H1 (cell line): ENCODE measurements around the gene PPFIA2. TPM values are rescaled to one million over a fixed set of nuclear protein-coding genes. Genes with fewer than 3 reads are reported as not detected.

Source experiments
- CTCF ChIA-PET: fragments of 300-600 bp; sonication (Branson Sonifier 250); formaldehyde crosslinking; loops from one replicate; lab custom pipeline; 2021; ENCODE audit not compliant: partially characterized antibody; lab: Charles Lee
- POLR2A ChIA-PET: fragments of 300-600 bp; sonication (Branson Sonifier 250); formaldehyde crosslinking; loops from one replicate; lab custom pipeline; 2021; ENCODE audit warnings: inconsistent platforms; ENCODE audit not compliant: partially characterized antibody; lab: Charles Lee
- DNase-seq, 2 experiments: peaks; one replicate each; pipeline versions ENCODE4 v3.0.0 to v3.0.0-alpha.2; 2010 to 2022; ENCODE audit warnings: low spot score in 2 of 2, low read depth in 1 of 2, mixed read lengths in 1 of 2
- FAIRE-seq: peaks from 2 replicates; lab custom pipeline; 2011; peaks lifted over from hg19 to GRCh38; lab: Jason Lieb, UNC
- H2AFZ ChIP-seq: 2 replicates; pipeline ENCODE4 v1.8.1; 2012; ENCODE audit warnings: low read length, inconsistent platforms
- H2AK5ac ChIP-seq: 2 replicates; pipeline ENCODE4 v1.6.1; 2013; ENCODE audit warnings: low read depth, low read length
- H2BK120ac ChIP-seq: replicated peaks from 2 replicates; pipeline ENCODE3; 2013; ENCODE audit warnings: low read depth, low read length, inconsistent platforms
- H2BK12ac ChIP-seq: 2 replicates; pipeline ENCODE4 v1.6.1; 2013; ENCODE audit warnings: low read depth, low read length
- H2BK15ac ChIP-seq: 2 replicates; pipeline ENCODE4 v1.6.1; 2013; ENCODE audit warnings: low read length
- H2BK20ac ChIP-seq: 2 replicates; pipeline ENCODE4 v1.6.1; 2013; ENCODE audit warnings: low read length
- H2BK5ac ChIP-seq: 2 replicates; pipeline ENCODE4 v1.6.1; 2013; ENCODE audit warnings: low read depth, low read length
- H3K14ac ChIP-seq: 2 replicates; pipeline ENCODE4 v1.6.1; 2013; ENCODE audit warnings: inconsistent platforms; ENCODE audit not compliant: insufficient read length
- H3K18ac ChIP-seq: 2 replicates; pipeline ENCODE4 v1.6.1; 2013; ENCODE audit warnings: low read length; ENCODE audit errors: extremely low read depth
- H3K23ac ChIP-seq: 2 replicates; pipeline ENCODE4 v1.6.1; 2013; ENCODE audit warnings: inconsistent platforms; ENCODE audit not compliant: insufficient read length
- H3K23me2 ChIP-seq: 2 replicates; pipeline ENCODE4 v1.6.1; 2013; ENCODE audit warnings: low read depth, low read length
- H3K27ac ChIP-seq: 2 replicates; pipeline ENCODE4 v1.6.1; 2011; ENCODE audit warnings: low read depth, low read length, inconsistent platforms
- H3K27me3 ChIP-seq, 4 experiments: replicated peaks in 1 of 4; 1 replicate in 1 of 4; 2 replicates in 3 of 4; pipeline versions ENCODE4 v1.6.1 to v1.8.1; 2011 to 2013; ENCODE audit warnings: low read length in 3 of 4, mild to moderate bottlenecking in 3 of 4, inconsistent platforms in 2 of 4, mixed read lengths in 2 of 4, moderate library complexity in 1 of 4; ENCODE audit not compliant: control insufficient read depth in 3 of 4, insufficient read depth in 3 of 4; ENCODE audit errors: extremely low read depth in 1 of 4
- H3K36me3 ChIP-seq, 4 experiments: 2 replicates each; pipeline versions ENCODE4 v1.6.1 to v1.8.1; 2011 to 2013; ENCODE audit warnings: mild to moderate bottlenecking in 4 of 4, low read length in 3 of 4, moderate library complexity in 2 of 4, control low read depth in 1 of 4, inconsistent platforms in 1 of 4; ENCODE audit not compliant: insufficient read depth in 4 of 4, control insufficient read depth in 2 of 4
- H3K4ac ChIP-seq: replicated peaks from 2 replicates; pipeline ENCODE3; 2013; ENCODE audit warnings: low read length, low read depth, mixed read lengths, inconsistent platforms; ENCODE audit not compliant: insufficient read length
- H3K4me1 ChIP-seq, 4 experiments: replicated peaks in 1 of 4; 1 replicate in 1 of 4; 2 replicates in 3 of 4; pipeline versions ENCODE4 v1.6.1 to v1.8.1; 2011 to 2013; ENCODE audit warnings: low read length in 3 of 4, inconsistent platforms in 2 of 4, mixed read lengths in 1 of 4; ENCODE audit not compliant: insufficient read depth in 4 of 4, control insufficient read depth in 3 of 4
- H3K4me2 ChIP-seq, 2 experiments: 2 replicates each; pipeline versions ENCODE4 v1.6.1 to v1.8.1; 2011 to 2013; ENCODE audit warnings: low read depth in 2 of 2, low read length in 2 of 2, control low read depth in 1 of 2, inconsistent platforms in 1 of 2, mild to moderate bottlenecking in 1 of 2; ENCODE audit not compliant: insufficient read depth in 1 of 2
- H3K4me3 ChIP-seq, 4 experiments: fragments of 200-600, 300-600 bp in 1 of 4; sonication (generic), shearing (Covaris generic), sonication (Bioruptor Twin) in 1 of 4; 2 replicates each; pipeline versions ENCODE4 v1.5.1 to v1.8.1; 2011 to 2016; ENCODE audit warnings: low read length in 4 of 4, low read depth in 3 of 4, control low read depth in 2 of 4, inconsistent platforms in 2 of 4, mild to moderate bottlenecking in 2 of 4, mixed read lengths in 1 of 4, moderate library complexity in 1 of 4; ENCODE audit not compliant: insufficient read depth in 2 of 4; ENCODE audit errors: extremely low read depth in 1 of 4
- H3K56ac ChIP-seq: replicated peaks from 2 replicates; pipeline ENCODE3; 2013; ENCODE audit warnings: low read depth, mild to moderate bottlenecking, mixed read lengths, low read length, inconsistent platforms; ENCODE audit not compliant: insufficient read length
- H3K79me1 ChIP-seq: 2 replicates; pipeline ENCODE4 v1.6.1; 2013; ENCODE audit warnings: low read depth, low read length, control low read depth
- H3K79me2 ChIP-seq, 2 experiments: 2 replicates each; pipeline versions ENCODE4 v1.6.1 to v1.8.1; 2012 to 2013; ENCODE audit warnings: low read length in 2 of 2, mild to moderate bottlenecking in 2 of 2, inconsistent platforms in 1 of 2; ENCODE audit not compliant: insufficient read depth in 2 of 2, control insufficient read depth in 1 of 2
- H3K9ac ChIP-seq, 4 experiments: replicated peaks in 1 of 4; 1 replicate in 1 of 4; 2 replicates in 3 of 4; pipeline versions ENCODE4 v1.6.1 to v1.8.1; 2011 to 2013; ENCODE audit warnings: low read depth in 3 of 4, low read length in 3 of 4, control low read depth in 2 of 4, mild to moderate bottlenecking in 2 of 4, moderate library complexity in 2 of 4, inconsistent platforms in 1 of 4; ENCODE audit errors: extremely low read depth in 1 of 4
- H3K9me3 ChIP-seq, 2 experiments: 2 replicates each; pipeline versions ENCODE4 v1.6.1 to v1.8.1; 2012 to 2013; ENCODE audit warnings: mild to moderate bottlenecking in 2 of 2, moderate library complexity in 2 of 2, control low read depth in 1 of 2, inconsistent platforms in 1 of 2, low read depth in 1 of 2, low read length in 1 of 2, mixed read lengths in 1 of 2; ENCODE audit not compliant: insufficient read depth in 2 of 2
- H4K20me1 ChIP-seq, 2 experiments: replicated peaks in 1 of 2; 2 replicates each; pipeline versions ENCODE3 to v1.8.1; 2011 to 2013; ENCODE audit warnings: inconsistent platforms in 2 of 2, low read length in 2 of 2, mild to moderate bottlenecking in 1 of 2; ENCODE audit not compliant: insufficient read depth in 2 of 2, control insufficient read depth in 1 of 2
- H4K5ac ChIP-seq: 2 replicates; pipeline ENCODE4 v1.6.1; 2013; ENCODE audit warnings: low read length, low read depth, mixed read lengths, inconsistent platforms; ENCODE audit not compliant: insufficient read length
- H4K8ac ChIP-seq: 2 replicates; pipeline ENCODE4 v1.8.0; 2013; ENCODE audit warnings: mild to moderate bottlenecking, moderate library complexity, low read length, inconsistent platforms; ENCODE audit not compliant: insufficient read depth; ENCODE audit errors: extremely low read depth
- H4K91ac ChIP-seq: replicated peaks from 2 replicates; pipeline ENCODE3; 2013; ENCODE audit warnings: low read length, mixed read lengths, inconsistent platforms; ENCODE audit not compliant: insufficient read length
- POLR2AphosphoS5 ChIP-seq: IDR thresholded peaks from 2 replicates; pipeline ENCODE4 v1.6.1; 2011; ENCODE audit warnings: low read depth, low read length
- WGBS, 2 experiments: shearing (Covaris generic) in 1 of 2; methylation state at CpG; one replicate each; pipeline versions ENCODE4 v1.1.6 to v1.1.7; 2013 to 2015; ENCODE audit warnings: low lambda C conversion rate in 2 of 2, mixed read lengths in 2 of 2, inconsistent platforms in 1 of 2, low coverage in 1 of 2, missing lambda C conversion rate in 1 of 2; ENCODE audit not compliant: insufficient replicate concordance in 2 of 2, insufficient coverage in 1 of 2, insufficient read length in 1 of 2; ENCODE audit errors: extremely low coverage in 1 of 2, missing lambda C conversion rate in 1 of 2; 5-methylcytosine and 5-hydroxymethylcytosine counted together
- polyA plus RNA-seq, 7 experiments: library from polyadenylated mRNA; depleted of rRNA in 3 of 7; stranded (reverse) in 5 of 7; unstranded in 2 of 7; fragments of >200 nt in 5 of 7; fragments of 200-250 nt in 2 of 7; gene quantifications; 1 replicate in 5 of 7; 2 replicates in 1 of 7; 4 replicates in 1 of 7; pipeline versions ENCODE4 v1.2.1 to v1.2.3, GENCODE V29; 2011 to 2013; ENCODE audit warnings: missing spikeins in 2 of 7, mixed read lengths in 2 of 7
- total RNA-seq: library from RNA; stranded (reverse); fragmentation: NEBNext Ultra II Directional; extraction: Animal tissue kit (Norgen Biotek cat#: 25700); gene quantifications from 2 replicates; pipeline ENCODE4 v1.2.1, GENCODE V29; 2021
- TF ChIP-seq, protein P1 (sequence below), 3 experiments: IDR thresholded peaks; 1 replicate in 2 of 3; 2 replicates in 1 of 3; pipeline versions ENCODE4 v1.5.1 to v1.6.1; 2011; ENCODE audit warnings: low read length in 3 of 3, mild to moderate bottlenecking in 3 of 3, inconsistent platforms in 2 of 3, low read depth in 1 of 3, moderate library complexity in 1 of 3; ENCODE audit not compliant: insufficient read depth in 1 of 3; ENCODE audit errors: control extremely low read depth in 1 of 3

The PPFIA2 gene
- total and polyA plus RNA-seq, 2 of the 8 experiments (the other 6 are each of a cell fraction or from before 2014, with no cell fraction given), result 1.2 to 1.8 TPM

DNA sequence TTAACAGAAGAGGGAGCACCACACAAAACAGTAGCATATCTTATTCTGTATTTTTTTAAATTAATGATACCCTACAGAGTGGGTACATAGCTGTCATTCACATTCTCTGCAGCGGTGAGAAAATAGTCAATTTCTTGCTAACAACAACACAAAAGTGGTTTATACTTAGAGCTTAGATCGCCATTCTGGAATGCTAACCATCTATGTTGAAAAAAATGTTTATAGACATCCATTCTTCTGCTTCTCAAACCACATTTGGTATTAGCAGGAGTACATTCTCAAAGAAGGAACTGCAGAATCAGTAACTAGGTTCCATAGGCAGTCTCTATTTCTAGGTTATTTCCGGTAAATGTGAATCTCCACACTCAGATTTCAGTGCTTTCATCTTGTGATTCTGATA, 185.9 kb downstream of the PPFIA2 start:
- H3K56ac ChIP-seq, result no peak overlapping the region
- no peaks in the 10 kb centered on the region for H3K27me3 ChIP-seq
- H2BK20ac ChIP-seq, result no peak overlapping the region
- WGBS, 2 experiments, result 93% methylated on average over 3 of the region's 3 CpGs; no CpG with 5 or more reads in 1 of the 2 experiments
- FAIRE-seq, result no peak
- H2BK12ac ChIP-seq, result no peak overlapping the region
- H3K27ac ChIP-seq, result no peak overlapping the region
- ChIA-PET CTCF (interaction anchor here (0.6 to 1.1 kb wide), 2 partner anchors 12 to 912 kb away, joined by 3 to 4 read pairs; no protein-coding TSS in a partner anchor), POLR2A (no interaction called here)
- no peaks in the 10 kb centered on the region for H3K79me1 ChIP-seq
- no peak overlapping the region for H3K9ac ChIP-seq
- H2AK5ac ChIP-seq, result no peak overlapping the region
- no peak for TF ChIP-seq POLR2AphosphoS5
- TF ChIP-seq, protein P1, sequence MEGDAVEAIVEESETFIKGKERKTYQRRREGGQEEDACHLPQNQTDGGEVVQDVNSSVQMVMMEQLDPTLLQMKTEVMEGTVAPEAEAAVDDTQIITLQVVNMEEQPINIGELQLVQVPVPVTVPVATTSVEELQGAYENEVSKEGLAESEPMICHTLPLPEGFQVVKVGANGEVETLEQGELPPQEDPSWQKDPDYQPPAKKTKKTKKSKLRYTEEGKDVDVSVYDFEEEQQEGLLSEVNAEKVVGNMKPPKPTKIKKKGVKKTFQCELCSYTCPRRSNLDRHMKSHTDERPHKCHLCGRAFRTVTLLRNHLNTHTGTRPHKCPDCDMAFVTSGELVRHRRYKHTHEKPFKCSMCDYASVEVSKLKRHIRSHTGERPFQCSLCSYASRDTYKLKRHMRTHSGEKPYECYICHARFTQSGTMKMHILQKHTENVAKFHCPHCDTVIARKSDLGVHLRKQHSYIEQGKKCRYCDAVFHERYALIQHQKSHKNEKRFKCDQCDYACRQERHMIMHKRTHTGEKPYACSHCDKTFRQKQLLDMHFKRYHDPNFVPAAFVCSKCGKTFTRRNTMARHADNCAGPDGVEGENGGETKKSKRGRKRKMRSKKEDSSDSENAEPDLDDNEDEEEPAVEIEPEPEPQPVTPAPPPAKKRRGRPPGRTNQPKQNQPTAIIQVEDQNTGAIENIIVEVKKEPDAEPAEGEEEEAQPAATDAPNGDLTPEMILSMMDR (IDR thresholded peaks at IDR 0.05; ENCODE audit: control extremely low read depth in 1 of 3, insufficient read depth in 1 of 3, low read depth in 1 of 3, low read length in 3 of 3), result no peak
- H3K4me3 ChIP-seq, result no peak overlapping the region
- H3K4me2 ChIP-seq, result no peak overlapping the region
- H3K4me1 ChIP-seq, result no peaks in the 10 kb centered on the region
- no peaks in the 10 kb centered on the region for H4K20me1 ChIP-seq
- no peak overlapping the region for H2BK5ac ChIP-seq
- no peak for DNase-seq
- H4K91ac ChIP-seq, result no peak overlapping the region
- no peak overlapping the region for H2AFZ ChIP-seq
- no peak overlapping the region for H3K4ac ChIP-seq
- no peaks in the 10 kb centered on the region for H3K23me2 ChIP-seq
- no peak overlapping the region for H3K14ac ChIP-seq
- H3K23ac ChIP-seq, result no peak overlapping the region
- H4K5ac ChIP-seq, result no peak overlapping the region
- H2BK120ac ChIP-seq, result no peak overlapping the region
- no peak overlapping the region for H3K18ac ChIP-seq
- no peaks in the 10 kb centered on the region for H3K9me3 ChIP-seq
- no peak overlapping the region for H2BK15ac ChIP-seq
- no peaks in the 10 kb centered on the region for H3K79me2 ChIP-seq
- no peaks in the 10 kb centered on the region for H3K36me3 ChIP-seq
- H4K8ac ChIP-seq, result no peak overlapping the region
